Loucy (cell line): ENCODE data around the gene PSMD2.
A peak's percentile ranks its signal among the peaks of the same experiment; 100 is the strongest.

Source experiments
- H2AFZ ChIP-seq: fragments of 200-600 bp; sonication (generic); 2 replicates; pipeline ENCODE4 v1.6.0; 2016; ENCODE audit warnings: antibody characterized with exemption, mild to moderate bottlenecking, low read length, moderate library complexity
- H3F3A ChIP-seq: fragments of 200-600 bp; 2 replicates; pipeline ENCODE4 v1.6.0; 2016; ENCODE audit warnings: antibody characterized with exemption, low read depth, mild to moderate bottlenecking
- H3K27me3 ChIP-seq: fragments of 200-600 bp; sonication (generic); 2 replicates; pipeline ENCODE4 v1.6.1; 2014; ENCODE audit warnings: low read length, mild to moderate bottlenecking; ENCODE audit not compliant: insufficient read depth, poor library complexity, severe bottlenecking
- H3K36me3 ChIP-seq: fragments of 200-600 bp; sonication (generic); 2 replicates; pipeline ENCODE4 v1.6.1; 2016; ENCODE audit warnings: low read length; ENCODE audit not compliant: insufficient read depth
- H3K4me1 ChIP-seq: fragments of 200-600 bp; sonication (generic); 2 replicates; pipeline ENCODE4 v1.5.1; 2014; ENCODE audit warnings: low read length, mild to moderate bottlenecking; ENCODE audit not compliant: insufficient read depth, poor library complexity, severe bottlenecking
- H3K4me2 ChIP-seq: fragments of 200-600 bp; sonication (generic); 2 replicates; pipeline ENCODE4 v1.6.0; 2014; ENCODE audit warnings: antibody characterized with exemption, low read length, low read depth, mild to moderate bottlenecking; ENCODE audit not compliant: poor library complexity, severe bottlenecking
- H3K4me3 ChIP-seq: fragments of 200-600 bp; sonication (generic); 2 replicates; pipeline ENCODE4 v1.5.1; 2014; ENCODE audit warnings: low read length, mild to moderate bottlenecking, mixed read lengths; ENCODE audit not compliant: poor library complexity, severe bottlenecking
- H3K79me2 ChIP-seq: fragments of 200-600 bp; sonication (generic); 2 replicates; pipeline ENCODE4 v1.6.1; 2014; ENCODE audit warnings: low read length; ENCODE audit not compliant: insufficient read depth
- H3K9ac ChIP-seq: fragments of 200-600 bp; sonication (generic); 2 replicates; pipeline ENCODE4 v1.6.0; 2014; ENCODE audit warnings: mild to moderate bottlenecking, low read depth, low read length, moderate library complexity; ENCODE audit not compliant: poor library complexity, severe bottlenecking
- H3K9me2 ChIP-seq: fragments of 200-600 bp; sonication (generic); replicated peaks from 2 replicates; pipeline ENCODE4 v1.6.1; 2016; ENCODE audit warnings: low read depth, low read length, mixed read lengths
- H3K9me3 ChIP-seq: fragments of 200-600 bp; sonication (generic); 2 replicates; pipeline ENCODE4 v1.6.1; 2014; ENCODE audit warnings: mild to moderate bottlenecking, antibody characterized with exemption, low read length, low read depth; ENCODE audit not compliant: insufficient read depth
- H4K20me1 ChIP-seq: fragments of 200-600 bp; sonication (generic); 2 replicates; pipeline ENCODE4 v1.6.0; 2014; ENCODE audit warnings: antibody characterized with exemption, low read length, mild to moderate bottlenecking; ENCODE audit not compliant: insufficient read depth, poor library complexity, severe bottlenecking
- CTCF ChIP-seq: fragments of 200-600 bp; sonication (generic); conservative IDR thresholded peaks from 2 replicates; pipeline ENCODE4 v1.5.1; 2014; ENCODE audit warnings: mild to moderate bottlenecking, antibody characterized with exemption, low read length
- EZH2phosphoT487 ChIP-seq: fragments of 200-600 bp; IDR thresholded peaks from 2 replicates; pipeline ENCODE4 v1.6.1; 2018; ENCODE audit warnings: antibody characterized with exemption, mild to moderate bottlenecking, moderate library complexity, borderline replicate concordance

Gene PSMD2

GRCh38 chr3:184284696-184285095, 14.3 kb upstream of the PSMD2 start:
- Histone ChIP-seq H3K9ac (no peak overlapping the region), H3K27me3 (no peaks in the 10 kb centered on the region), H3F3A (no peaks in the 10 kb centered on the region), H3K36me3 (no peaks in the 10 kb centered on the region), H2AFZ (no peak overlapping the region), H4K20me1 (no peaks in the 10 kb centered on the region), H3K9me3 (no peaks in the 10 kb centered on the region), H3K4me2 (no peak overlapping the region), H3K9me2 (no peaks in the 10 kb centered on the region), H3K79me2 (no peaks in the 10 kb centered on the region), H3K4me1 (no peaks in the 10 kb centered on the region), H3K4me3 (no peak overlapping the region)
- TF ChIP-seq EZH2phosphoT487 (no peak), CTCF (peak; percentile 71)

- H3K79me2 ChIP-seq: no peaks in the 10 kb centered on the region
- peak overlapping the region; percentile 6 for H3K4me2 ChIP-seq
- no peaks in the 10 kb centered on the region for H4K20me1 ChIP-seq
- no peaks in the 10 kb centered on the region for H3K9me3 ChIP-seq
- TF ChIP-seq CTCF (peak; percentile 86), EZH2phosphoT487 (no peak)
- H3K36me3 ChIP-seq: no peaks in the 10 kb centered on the region
- H3F3A ChIP-seq: no peaks in the 10 kb centered on the region
- no peaks in the 10 kb centered on the region for H3K4me1 ChIP-seq
- H3K9ac ChIP-seq: no peak overlapping the region
- H2AFZ ChIP-seq: peak overlapping the region; percentile 42; the same call in 1 of the 2 replicates
- H3K9me2 ChIP-seq: no peaks in the 10 kb centered on the region
- H3K4me3 ChIP-seq: no peak overlapping the region
- no peaks in the 10 kb centered on the region for H3K27me3 ChIP-seq
These were observed 9.6 kb upstream of the PSMD2 start for GRCh38 chr3:184289426-184289938.

- Histone ChIP-seq H3K4me1 (no peaks in the 10 kb centered on the region), H3K36me3 (no peaks in the 10 kb centered on the region), H4K20me1 (no peaks in the 10 kb centered on the region), H3K4me3 (no peak overlapping the region), H2AFZ (no peak overlapping the region), H3K9me2 (no peaks in the 10 kb centered on the region), H3K9ac (no peak overlapping the region), H3K4me2 (no peak overlapping the region), H3K27me3 (no peaks in the 10 kb centered on the region), H3K9me3 (no peaks in the 10 kb centered on the region), H3K79me2 (no peaks in the 10 kb centered on the region), H3F3A (no peaks in the 10 kb centered on the region)
- TF ChIP-seq EZH2phosphoT487 (no peak), CTCF (no peak)
These were observed 8.7 kb upstream of the PSMD2 start for GRCh38 chr3:184290331-184290730.
